T47D (cell line): ENCODE data around the gene CDK6.

Source experiments
- DNase-seq, 2 experiments: peaks; one replicate each; pipeline versions ENCODE4 v3.0.0 to v3.0.0-alpha.2; 2011 to 2012; ENCODE audit warnings: low read depth in 1 of 2, low spot score in 1 of 2
- JUND ChIP-seq: IDR thresholded peaks from 2 replicates; pipeline ENCODE4 v1.6.1; 2012; ENCODE audit warnings: low read depth
- in situ Hi-C: cut with HindIII; loops from 2 replicates; pipeline ENCODE4 v1.10.0; 2016; ENCODE audit warnings: low sequenced_read_pairs, low pct_unique_long_range_greater_than_20kb

Gene CDK6

GRCh38 chr7:92693519-92693918 is 142.9 kb downstream of the CDK6 start:
- DNase-seq: no peak
- TF ChIP-seq JUND: no peak
- in situ Hi-C loops: no loop called here

GRCh38 chr7:92691578-92691977 is 144.8 kb downstream of the CDK6 start:
- peak in 1 of 2 experiments; percentile 68 for DNase-seq
- no peak for TF ChIP-seq JUND
- in situ Hi-C loops: no loop called here

GRCh38 chr7:92685136-92686042 is 151.0 kb downstream of the CDK6 start:
- in situ Hi-C loops: no loop called here
- DNase-seq: no peak
- TF ChIP-seq JUND: no peak

- TF ChIP-seq JUND: no peak
- in situ Hi-C loops: no loop called here
- DNase-seq: no peak
These were observed 152.1 kb downstream of the CDK6 start for GRCh38 chr7:92684274-92684673.

GRCh38 chr7:92682903-92683539 is 153.4 kb downstream of the CDK6 start:
- TF ChIP-seq JUND: no peak
- in situ Hi-C loops: no loop called here
- peak in 1 of 2 experiments; percentile 30 for DNase-seq

GRCh38 chr7:92682330-92682729 is 154.0 kb downstream of the CDK6 start:
- no peak for DNase-seq
- TF ChIP-seq JUND: no peak
- in situ Hi-C loops: no loop called here

GRCh38 chr7:92681633-92682032 is 154.7 kb downstream of the CDK6 start:
- no peak for TF ChIP-seq JUND
- in situ Hi-C loops: no loop called here
- DNase-seq: no peak

GRCh38 chr7:92680442-92680841 is 155.9 kb downstream of the CDK6 start:
- in situ Hi-C loops: no loop called here

GRCh38 chr7:92678291-92678920 is 158.0 kb downstream of the CDK6 start:
- no peak for TF ChIP-seq JUND
- DNase-seq: no peak
- in situ Hi-C loops: no loop called here

More at GRCh38 chr7:92680442-92680841, 155.9 kb downstream of the CDK6 start:
- no peak for TF ChIP-seq JUND
- no peak for DNase-seq

GRCh38 chr7:92674379-92674778 is 162.0 kb downstream of the CDK6 start:
- in situ Hi-C loops: no loop called here
- no peak for DNase-seq
- TF ChIP-seq JUND: no peak

GRCh38 chr7:92671505-92672169 is 164.7 kb downstream of the CDK6 start:
- TF ChIP-seq JUND: no peak
- DNase-seq: no peak
- in situ Hi-C loops: no loop called here

GRCh38 chr7:92670204-92670851 is 166.0 kb downstream of the CDK6 start:
- in situ Hi-C loops: no loop called here
- DNase-seq: no peak
- TF ChIP-seq JUND: no peak
